IPS DF 6.9 (cell line): ENCODE results near the gene HLA-DQA1.
"Not testable (repeated sequence)": the region's sequence is repeated elsewhere in the genome, so short reads cannot be mapped to it uniquely, and the experiment has no call there.

Experiments
- DNase-seq: peaks from one replicate; pipeline ENCODE4 v3.0.0-alpha.2; 2013; ENCODE audit warnings: low read depth, low spot score
- H3K27ac ChIP-seq: one replicate; pipeline ENCODE4 v1.5.1; 2013; ENCODE audit warnings: low read length, control low read depth
- H3K27me3 ChIP-seq: 2 replicates; pipeline ENCODE4 v1.6.1; 2013; ENCODE audit warnings: mild to moderate bottlenecking, low read length; ENCODE audit not compliant: control insufficient read depth, insufficient read depth
- H3K36me3 ChIP-seq: 2 replicates; pipeline ENCODE4 v1.6.1; 2013; ENCODE audit warnings: low read length; ENCODE audit not compliant: control insufficient read depth, insufficient read depth
- H3K4me1 ChIP-seq: 2 replicates; pipeline ENCODE4 v1.6.1; 2013; ENCODE audit warnings: low read length; ENCODE audit not compliant: control insufficient read depth, insufficient read depth
- H3K4me3 ChIP-seq: 2 replicates; pipeline ENCODE4 v1.5.1; 2013; ENCODE audit warnings: mild to moderate bottlenecking, low read length
- H3K9me3 ChIP-seq: 2 replicates; pipeline ENCODE4 v1.6.1; 2013; ENCODE audit warnings: low read length, inconsistent platforms; ENCODE audit not compliant: control insufficient read depth, insufficient read depth
- WGBS: extraction: QIAGEN DNeasy Blood & Tissue Kit; methylation state at CpG from one replicate; pipeline ENCODE4 v1.1.7; 2013; ENCODE audit warnings: mixed read lengths, missing lambda C conversion rate; ENCODE audit not compliant: insufficient read length, insufficient coverage; 5-methylcytosine and 5-hydroxymethylcytosine counted together

HLA-DQA1 gene

DNA sequence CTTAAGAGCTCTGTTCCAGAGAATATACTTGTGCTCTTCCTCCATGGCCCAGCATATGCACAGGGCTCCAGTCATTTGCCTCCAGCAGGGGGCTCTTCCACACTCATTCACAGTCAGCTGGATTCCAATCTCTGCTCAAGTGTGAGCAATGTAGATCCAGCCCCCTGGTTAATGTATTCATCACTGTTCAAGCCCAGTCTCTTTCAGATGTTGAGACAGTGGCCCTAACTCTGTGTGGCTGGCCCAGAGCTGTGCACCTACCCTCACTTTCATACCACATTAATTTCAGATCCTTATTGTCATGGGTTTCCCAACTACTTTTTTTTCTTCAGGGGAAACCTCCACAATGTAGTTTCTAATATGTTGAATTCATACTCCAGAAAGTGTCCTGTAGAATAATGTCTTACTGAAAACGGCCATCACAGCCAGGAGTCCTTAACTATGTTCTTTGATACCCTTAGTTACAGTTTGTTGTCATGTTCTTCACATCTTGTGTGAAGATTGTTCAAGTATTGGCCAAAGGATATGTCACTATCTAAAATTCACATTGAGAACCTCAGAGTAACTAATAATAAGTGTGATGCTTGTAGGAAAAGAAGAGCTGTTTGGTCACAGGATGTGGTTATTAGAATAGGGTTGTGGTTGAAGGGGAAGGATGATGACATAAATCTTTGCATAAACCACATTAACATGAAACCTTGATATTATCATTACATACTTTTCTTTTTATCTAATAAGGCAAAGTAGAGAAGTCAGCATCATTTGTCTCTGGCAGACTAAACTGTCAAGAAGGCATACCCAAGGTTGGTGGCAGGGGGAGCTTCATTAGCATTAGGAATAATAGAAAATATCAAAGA, 14.4 kb upstream of the HLA-DQA1 start:
- Histone ChIP-seq H3K27ac (no peak overlapping the region), H3K4me1 (no peaks in the 10 kb centered on the region), H3K36me3 (no peaks in the 10 kb centered on the region), H3K27me3 (no peaks in the 10 kb centered on the region), H3K9me3 (no peaks in the 10 kb centered on the region), H3K4me3 (no peak overlapping the region)
- WGBS, result no CpG with 5 or more reads among the region's 1 CpG
- DNase-seq, result peak; percentile 47

DNA sequence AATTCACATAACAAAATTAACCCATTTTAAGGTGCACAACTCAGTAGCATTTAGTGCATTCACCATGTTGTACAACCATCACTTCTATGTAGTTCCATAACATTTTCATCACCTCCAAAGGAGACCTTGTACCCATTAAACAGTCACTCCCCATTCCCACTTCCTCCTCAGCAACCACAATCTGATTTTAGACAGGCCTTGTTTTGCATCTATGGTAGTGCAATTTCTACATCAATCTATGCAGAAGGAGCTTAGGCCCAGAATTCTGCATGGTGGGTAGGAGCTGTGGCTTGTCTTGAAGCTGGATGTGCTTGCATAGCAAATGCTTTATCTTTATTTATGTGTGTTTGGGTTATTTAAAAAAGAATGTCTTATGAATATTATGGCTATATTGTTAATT, 13.5 kb upstream of the HLA-DQA1 start:
- H3K27ac ChIP-seq, result no peak overlapping the region
- no peaks in the 10 kb centered on the region for H3K4me1 ChIP-seq
- H3K36me3 ChIP-seq, result no peaks in the 10 kb centered on the region
- H3K4me3 ChIP-seq, result no peak overlapping the region
- no peak for DNase-seq
- no peaks in the 10 kb centered on the region for H3K9me3 ChIP-seq
- H3K27me3 ChIP-seq, result no peaks in the 10 kb centered on the region

DNA sequence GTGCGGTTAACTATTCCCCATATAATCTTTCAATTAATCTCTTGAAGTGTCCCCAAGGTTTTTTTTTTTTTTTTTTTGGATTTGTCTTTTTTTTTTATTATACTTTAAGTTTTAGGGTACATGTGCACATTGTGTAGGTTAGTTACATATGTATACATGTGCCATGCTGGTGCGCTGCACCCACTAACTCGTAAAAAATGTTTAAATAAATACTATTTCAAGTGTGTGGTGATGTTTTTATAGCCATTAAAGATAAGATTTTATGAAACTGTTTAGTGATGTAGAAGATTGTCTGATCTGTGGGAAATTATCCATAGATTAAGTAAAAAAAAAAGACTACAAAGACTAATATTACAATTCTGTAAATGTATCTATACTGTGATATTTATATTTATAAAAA, 12.6 kb upstream of the HLA-DQA1 start:
- WGBS, result no CpG with 5 or more reads among the region's 3 CpGs
- Histone ChIP-seq H3K4me3 (no peak overlapping the region), H3K27ac (no peak overlapping the region), H3K9me3 (no peaks in the 10 kb centered on the region), H3K27me3 (no peaks in the 10 kb centered on the region), H3K36me3 (no peaks in the 10 kb centered on the region), H3K4me1 (no peaks in the 10 kb centered on the region)
- DNase-seq, result no peak

DNA sequence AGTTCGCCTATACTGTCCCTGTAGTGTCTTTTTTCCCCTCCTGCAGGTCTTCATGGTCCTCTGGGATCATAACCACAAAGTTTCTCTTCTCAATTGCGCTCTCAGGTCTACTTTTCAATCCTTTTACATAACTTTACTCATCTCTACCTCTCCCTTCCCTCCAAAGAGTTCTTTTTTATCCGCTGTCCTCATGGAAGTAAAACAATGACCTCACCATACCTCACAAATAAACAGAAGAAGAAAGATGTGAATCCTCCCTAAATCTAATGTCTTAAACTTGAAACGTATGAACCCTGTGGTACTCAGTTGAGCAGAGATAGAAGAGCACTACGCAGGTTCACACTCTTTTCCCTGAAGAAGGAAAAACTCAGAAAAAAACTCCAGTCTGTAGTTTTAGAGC, 12.1 kb upstream of the HLA-DQA1 start:
- Histone ChIP-seq H3K4me1 (no peaks in the 10 kb centered on the region), H3K36me3 (no peaks in the 10 kb centered on the region), H3K9me3 (no peaks in the 10 kb centered on the region), H3K27me3 (no peaks in the 10 kb centered on the region), H3K27ac (no peak overlapping the region), H3K4me3 (no peak overlapping the region)
- no peak for DNase-seq
- no CpG with 5 or more reads among the region's 5 CpGs for WGBS

DNA sequence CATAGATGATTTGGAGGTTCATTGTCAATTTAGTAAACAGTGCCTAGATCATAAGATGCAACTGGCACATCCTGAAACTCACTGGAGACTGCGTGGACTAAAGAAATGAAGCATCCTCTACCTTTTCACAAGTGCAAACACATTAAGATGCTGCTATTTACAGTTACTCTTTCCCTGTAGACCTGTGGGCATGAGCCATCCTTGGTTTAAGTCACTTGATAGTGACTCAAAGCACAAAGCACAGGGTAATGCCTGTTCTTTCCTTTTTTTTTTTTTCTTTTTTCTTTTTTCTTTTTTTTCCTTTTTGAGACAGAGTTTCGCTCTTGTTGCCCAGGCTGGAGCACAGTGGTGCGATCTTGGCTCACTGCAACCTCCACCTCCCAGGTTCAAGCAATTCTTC, 10.0 kb upstream of the HLA-DQA1 start:
- no CpG with 5 or more reads among the region's 3 CpGs for WGBS
- Histone ChIP-seq H3K9me3 (no peaks in the 10 kb centered on the region), H3K4me3 (no peak overlapping the region), H3K4me1 (no peaks in the 10 kb centered on the region), H3K27ac (no peak overlapping the region), H3K36me3 (no peaks in the 10 kb centered on the region), H3K27me3 (no peaks in the 10 kb centered on the region)
- no peak for DNase-seq

DNA sequence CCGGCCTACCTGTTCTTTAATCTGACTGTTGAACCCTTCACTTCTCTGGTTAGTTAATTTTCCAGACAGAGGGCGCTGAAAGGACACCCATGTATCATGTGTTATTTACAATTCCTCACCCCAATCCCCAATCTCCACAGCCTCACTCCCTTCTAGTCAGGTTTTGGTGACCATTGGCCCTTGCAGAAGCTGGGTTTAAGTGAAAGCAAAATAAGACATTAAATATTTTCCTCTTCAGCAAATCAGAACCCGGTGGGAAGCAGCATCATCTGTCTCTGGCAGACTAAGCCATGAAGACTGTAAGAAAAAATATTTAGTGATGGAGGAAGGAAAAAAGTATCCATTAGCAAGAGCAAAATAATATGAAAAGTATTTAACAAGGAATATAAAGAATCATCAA, 9.4 kb upstream of the HLA-DQA1 start:
- no peaks in the 10 kb centered on the region for H3K27me3 ChIP-seq
- no CpG with 5 or more reads among the region's 3 CpGs for WGBS
- H3K27ac ChIP-seq, result no peak overlapping the region
- DNase-seq, result no peak
- no peaks in the 10 kb centered on the region for H3K36me3 ChIP-seq
- H3K9me3 ChIP-seq, result no peaks in the 10 kb centered on the region
- no peaks in the 10 kb centered on the region for H3K4me1 ChIP-seq
- no peak overlapping the region for H3K4me3 ChIP-seq

DNA sequence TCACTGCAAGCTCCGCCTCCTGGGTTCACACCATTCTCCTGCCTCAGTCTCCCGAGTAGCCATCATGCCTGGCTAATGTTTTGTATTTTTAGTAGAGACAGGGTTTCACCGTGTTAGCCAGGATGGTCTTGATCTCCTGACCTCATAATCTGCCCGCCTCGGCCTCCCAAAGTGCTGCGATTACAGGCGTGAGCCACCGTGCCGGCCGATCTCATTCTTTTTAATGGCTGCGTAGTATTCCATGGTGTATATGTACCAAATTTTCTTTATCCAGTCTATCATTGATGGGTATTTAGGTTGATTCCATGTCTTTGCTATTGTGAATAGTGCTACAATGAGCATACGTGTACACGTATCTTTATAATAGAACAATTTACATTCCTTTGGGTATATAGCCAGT, 7.4 kb upstream of the HLA-DQA1 start:
- WGBS, result no CpG with 5 or more reads among the region's 13 CpGs

DNA sequence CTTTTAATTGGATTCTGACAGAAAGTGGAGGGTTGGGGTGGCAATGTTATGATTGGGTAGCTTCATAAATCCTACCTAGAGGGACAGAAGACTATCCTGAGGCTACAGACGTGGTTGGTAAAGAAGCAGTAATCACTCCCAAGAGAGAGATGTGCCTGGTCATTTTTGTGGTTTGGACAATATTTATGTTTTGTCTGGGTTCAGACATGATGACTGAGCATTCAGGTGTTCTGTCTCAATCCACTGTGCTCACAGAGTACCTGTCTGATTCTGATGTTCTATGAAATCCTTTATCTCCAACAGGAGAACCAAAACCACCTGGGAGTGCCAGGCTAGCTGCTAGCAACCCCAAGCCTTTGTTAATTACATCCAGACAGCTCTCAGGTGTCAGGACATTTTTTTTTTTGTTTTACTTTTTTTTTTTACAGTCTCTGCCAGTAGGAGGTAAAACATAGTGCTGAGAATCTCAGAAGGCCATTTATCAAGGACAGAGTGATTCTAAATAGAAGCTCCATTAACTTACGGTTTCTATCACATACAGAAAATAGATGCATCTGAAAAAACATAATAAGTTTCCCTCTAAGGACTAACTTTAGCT, 1.6 kb upstream of the HLA-DQA1 start:
- Histone ChIP-seq H3K27ac (no peak overlapping the region), H3K27me3 (no peaks in the 10 kb centered on the region), H3K4me1 (no peaks in the 10 kb centered on the region), H3K36me3 (no peaks in the 10 kb centered on the region), H3K9me3 (no peaks in the 10 kb centered on the region), H3K4me3 (no peak overlapping the region)
- no peak for DNase-seq
- WGBS, result no CpG with 5 or more reads among the region's 2 CpGs

More for the DNA sequence above, 7.4 kb upstream of the HLA-DQA1 start:
- not testable (repeated sequence) for H3K4me1 ChIP-seq, H3K27ac ChIP-seq, DNase-seq, H3K27me3 ChIP-seq, H3K4me3 ChIP-seq, H3K9me3 ChIP-seq, H3K36me3 ChIP-seq

DNA sequence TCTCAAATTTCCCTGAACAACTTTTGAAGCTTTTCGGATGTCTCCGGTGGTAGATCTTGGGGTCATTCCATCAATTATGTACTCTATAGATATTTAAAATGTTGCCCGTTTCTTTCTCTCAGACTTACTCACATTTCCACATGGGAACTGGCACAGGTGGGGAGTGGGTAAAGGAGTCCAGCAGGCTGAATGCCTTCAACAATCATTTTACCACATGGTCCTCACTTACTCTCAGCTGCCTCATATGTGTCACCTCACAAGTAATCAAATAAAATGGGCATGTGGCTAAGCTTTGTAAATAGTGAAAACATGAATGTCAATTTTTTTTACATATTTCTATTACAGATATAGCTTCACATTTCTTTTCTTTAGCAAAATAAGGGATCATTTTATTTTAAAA, 677 bp downstream of the HLA-DQA1 start:
- no peaks in the 10 kb centered on the region for H3K9me3 ChIP-seq
- no peaks in the 10 kb centered on the region for H3K4me1 ChIP-seq
- WGBS, result no CpG with 5 or more reads among the region's 3 CpGs
- H3K36me3 ChIP-seq, result no peaks in the 10 kb centered on the region
- DNase-seq, result no peak
- H3K27ac ChIP-seq, result no peak overlapping the region
- no peak overlapping the region for H3K4me3 ChIP-seq
- H3K27me3 ChIP-seq, result no peaks in the 10 kb centered on the region

DNA sequence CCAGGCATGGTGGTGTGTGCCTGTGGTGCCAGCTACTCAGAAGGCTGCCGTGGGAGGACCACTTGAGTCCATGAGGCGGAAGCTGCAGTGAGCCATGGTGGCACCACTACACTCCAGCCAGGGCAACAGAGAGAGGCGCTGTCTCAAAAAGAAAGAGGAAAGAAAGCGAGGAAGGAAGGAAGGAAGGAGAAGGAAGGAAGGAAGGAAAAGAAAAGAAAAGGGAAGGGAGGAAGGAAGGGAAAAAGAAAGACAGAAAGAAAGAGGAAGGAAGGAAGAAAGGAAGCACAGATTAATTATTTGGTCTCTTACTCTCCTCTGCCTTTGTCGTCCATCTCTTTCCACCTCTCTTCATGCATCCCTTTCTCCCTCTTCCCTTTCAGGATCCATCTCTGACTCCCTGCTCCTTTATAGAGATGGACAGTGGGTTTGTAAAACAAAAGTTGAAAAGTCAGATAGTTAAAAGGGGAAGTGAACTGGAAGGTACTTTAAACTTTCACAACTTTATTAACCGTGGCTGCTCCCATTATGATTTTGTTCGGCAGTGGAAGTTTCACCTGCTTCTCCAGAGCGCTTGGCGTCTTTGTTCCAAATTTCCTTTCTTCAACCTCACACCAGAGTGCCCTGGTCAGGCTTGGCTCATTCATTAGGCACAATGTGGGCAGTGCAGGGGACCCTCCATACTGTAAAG, 1.5 kb downstream of the HLA-DQA1 start:
- DNase-seq, result no peak
- Histone ChIP-seq H3K36me3 (no peaks in the 10 kb centered on the region), H3K27me3 (no peaks in the 10 kb centered on the region), H3K9me3 (no peaks in the 10 kb centered on the region), H3K4me3 (no peak overlapping the region), H3K27ac (no peak overlapping the region), H3K4me1 (no peaks in the 10 kb centered on the region)
- no CpG with 5 or more reads among the region's 9 CpGs for WGBS
